H1 (cell line): ENCODE measurements around the gene DRAM2. TPM values are rescaled to one million over a fixed set of nuclear protein-coding genes. Genes with fewer than 3 reads are reported as not detected.

Experiments
- CTCF ChIA-PET: fragments of 300-600 bp; sonication (Branson Sonifier 250); formaldehyde crosslinking; loops from one replicate; lab custom pipeline; 2021; ENCODE audit not compliant: partially characterized antibody; lab: Charles Lee
- POLR2A ChIA-PET: fragments of 300-600 bp; sonication (Branson Sonifier 250); formaldehyde crosslinking; loops from one replicate; lab custom pipeline; 2021; ENCODE audit warnings: inconsistent platforms; ENCODE audit not compliant: partially characterized antibody; lab: Charles Lee
- DNase-seq, 2 experiments: peaks; one replicate each; pipeline versions ENCODE4 v3.0.0 to v3.0.0-alpha.2; 2010 to 2022; ENCODE audit warnings: low spot score in 2 of 2, low read depth in 1 of 2, mixed read lengths in 1 of 2
- FAIRE-seq: peaks from 2 replicates; lab custom pipeline; 2011; peaks lifted over from hg19 to GRCh38; lab: Jason Lieb, UNC
- H2AFZ ChIP-seq: 2 replicates; pipeline ENCODE4 v1.8.1; 2012; ENCODE audit warnings: low read length, inconsistent platforms
- H2AK5ac ChIP-seq: 2 replicates; pipeline ENCODE4 v1.6.1; 2013; ENCODE audit warnings: low read depth, low read length
- H2BK120ac ChIP-seq: replicated peaks from 2 replicates; pipeline ENCODE3; 2013; ENCODE audit warnings: low read depth, low read length, inconsistent platforms
- H2BK12ac ChIP-seq: 2 replicates; pipeline ENCODE4 v1.6.1; 2013; ENCODE audit warnings: low read depth, low read length
- H2BK15ac ChIP-seq: 2 replicates; pipeline ENCODE4 v1.6.1; 2013; ENCODE audit warnings: low read length
- H2BK20ac ChIP-seq: 2 replicates; pipeline ENCODE4 v1.6.1; 2013; ENCODE audit warnings: low read length
- H2BK5ac ChIP-seq: 2 replicates; pipeline ENCODE4 v1.6.1; 2013; ENCODE audit warnings: low read depth, low read length
- H3K14ac ChIP-seq: 2 replicates; pipeline ENCODE4 v1.6.1; 2013; ENCODE audit warnings: inconsistent platforms; ENCODE audit not compliant: insufficient read length
- H3K18ac ChIP-seq: 2 replicates; pipeline ENCODE4 v1.6.1; 2013; ENCODE audit warnings: low read length; ENCODE audit errors: extremely low read depth
- H3K23ac ChIP-seq: 2 replicates; pipeline ENCODE4 v1.6.1; 2013; ENCODE audit warnings: inconsistent platforms; ENCODE audit not compliant: insufficient read length
- H3K23me2 ChIP-seq: 2 replicates; pipeline ENCODE4 v1.6.1; 2013; ENCODE audit warnings: low read depth, low read length
- H3K27ac ChIP-seq: 2 replicates; pipeline ENCODE4 v1.6.1; 2011; ENCODE audit warnings: low read depth, low read length, inconsistent platforms
- H3K27me3 ChIP-seq, 4 experiments: replicated peaks in 1 of 4; 1 replicate in 1 of 4; 2 replicates in 3 of 4; pipeline versions ENCODE4 v1.6.1 to v1.8.1; 2011 to 2013; ENCODE audit warnings: low read length in 3 of 4, mild to moderate bottlenecking in 3 of 4, inconsistent platforms in 2 of 4, mixed read lengths in 2 of 4, moderate library complexity in 1 of 4; ENCODE audit not compliant: control insufficient read depth in 3 of 4, insufficient read depth in 3 of 4; ENCODE audit errors: extremely low read depth in 1 of 4
- H3K36me3 ChIP-seq, 4 experiments: 2 replicates each; pipeline versions ENCODE4 v1.6.1 to v1.8.1; 2011 to 2013; ENCODE audit warnings: mild to moderate bottlenecking in 4 of 4, low read length in 3 of 4, moderate library complexity in 2 of 4, control low read depth in 1 of 4, inconsistent platforms in 1 of 4; ENCODE audit not compliant: insufficient read depth in 4 of 4, control insufficient read depth in 2 of 4
- H3K4ac ChIP-seq: replicated peaks from 2 replicates; pipeline ENCODE3; 2013; ENCODE audit warnings: low read length, low read depth, mixed read lengths, inconsistent platforms; ENCODE audit not compliant: insufficient read length
- H3K4me1 ChIP-seq, 4 experiments: replicated peaks in 1 of 4; 1 replicate in 1 of 4; 2 replicates in 3 of 4; pipeline versions ENCODE4 v1.6.1 to v1.8.1; 2011 to 2013; ENCODE audit warnings: low read length in 3 of 4, inconsistent platforms in 2 of 4, mixed read lengths in 1 of 4; ENCODE audit not compliant: insufficient read depth in 4 of 4, control insufficient read depth in 3 of 4
- H3K4me2 ChIP-seq, 2 experiments: 2 replicates each; pipeline versions ENCODE4 v1.6.1 to v1.8.1; 2011 to 2013; ENCODE audit warnings: low read depth in 2 of 2, low read length in 2 of 2, control low read depth in 1 of 2, inconsistent platforms in 1 of 2, mild to moderate bottlenecking in 1 of 2; ENCODE audit not compliant: insufficient read depth in 1 of 2
- H3K4me3 ChIP-seq, 4 experiments: fragments of 200-600, 300-600 bp in 1 of 4; sonication (generic), shearing (Covaris generic), sonication (Bioruptor Twin) in 1 of 4; 2 replicates each; pipeline versions ENCODE4 v1.5.1 to v1.8.1; 2011 to 2016; ENCODE audit warnings: low read length in 4 of 4, low read depth in 3 of 4, control low read depth in 2 of 4, inconsistent platforms in 2 of 4, mild to moderate bottlenecking in 2 of 4, mixed read lengths in 1 of 4, moderate library complexity in 1 of 4; ENCODE audit not compliant: insufficient read depth in 2 of 4; ENCODE audit errors: extremely low read depth in 1 of 4
- H3K56ac ChIP-seq: replicated peaks from 2 replicates; pipeline ENCODE3; 2013; ENCODE audit warnings: low read depth, mild to moderate bottlenecking, mixed read lengths, low read length, inconsistent platforms; ENCODE audit not compliant: insufficient read length
- H3K79me1 ChIP-seq: 2 replicates; pipeline ENCODE4 v1.6.1; 2013; ENCODE audit warnings: low read depth, low read length, control low read depth
- H3K79me2 ChIP-seq, 2 experiments: 2 replicates each; pipeline versions ENCODE4 v1.6.1 to v1.8.1; 2012 to 2013; ENCODE audit warnings: low read length in 2 of 2, mild to moderate bottlenecking in 2 of 2, inconsistent platforms in 1 of 2; ENCODE audit not compliant: insufficient read depth in 2 of 2, control insufficient read depth in 1 of 2
- H3K9ac ChIP-seq, 4 experiments: replicated peaks in 1 of 4; 1 replicate in 1 of 4; 2 replicates in 3 of 4; pipeline versions ENCODE4 v1.6.1 to v1.8.1; 2011 to 2013; ENCODE audit warnings: low read depth in 3 of 4, low read length in 3 of 4, control low read depth in 2 of 4, mild to moderate bottlenecking in 2 of 4, moderate library complexity in 2 of 4, inconsistent platforms in 1 of 4; ENCODE audit errors: extremely low read depth in 1 of 4
- H3K9me3 ChIP-seq, 2 experiments: 2 replicates each; pipeline versions ENCODE4 v1.6.1 to v1.8.1; 2012 to 2013; ENCODE audit warnings: mild to moderate bottlenecking in 2 of 2, moderate library complexity in 2 of 2, control low read depth in 1 of 2, inconsistent platforms in 1 of 2, low read depth in 1 of 2, low read length in 1 of 2, mixed read lengths in 1 of 2; ENCODE audit not compliant: insufficient read depth in 2 of 2
- H4K20me1 ChIP-seq, 2 experiments: replicated peaks in 1 of 2; 2 replicates each; pipeline versions ENCODE3 to v1.8.1; 2011 to 2013; ENCODE audit warnings: inconsistent platforms in 2 of 2, low read length in 2 of 2, mild to moderate bottlenecking in 1 of 2; ENCODE audit not compliant: insufficient read depth in 2 of 2, control insufficient read depth in 1 of 2
- H4K5ac ChIP-seq: 2 replicates; pipeline ENCODE4 v1.6.1; 2013; ENCODE audit warnings: low read length, low read depth, mixed read lengths, inconsistent platforms; ENCODE audit not compliant: insufficient read length
- H4K8ac ChIP-seq: 2 replicates; pipeline ENCODE4 v1.8.0; 2013; ENCODE audit warnings: mild to moderate bottlenecking, moderate library complexity, low read length, inconsistent platforms; ENCODE audit not compliant: insufficient read depth; ENCODE audit errors: extremely low read depth
- H4K91ac ChIP-seq: replicated peaks from 2 replicates; pipeline ENCODE3; 2013; ENCODE audit warnings: low read length, mixed read lengths, inconsistent platforms; ENCODE audit not compliant: insufficient read length
- CEBPB ChIP-seq: IDR thresholded peaks from 2 replicates; pipeline ENCODE4 v1.6.1; 2012; ENCODE audit warnings: low read depth, low read length
- CREB1 ChIP-seq: IDR thresholded peaks from 2 replicates; pipeline ENCODE4 v1.6.1; 2012; ENCODE audit warnings: inconsistent platforms
- CTBP2 ChIP-seq: IDR thresholded peaks from 2 replicates; pipeline ENCODE4 v1.7.0; 2011; ENCODE audit warnings: borderline replicate concordance, mild to moderate bottlenecking, moderate library complexity, mixed read lengths, low read length; ENCODE audit not compliant: insufficient read depth, insufficient read length
- JUN ChIP-seq: IDR thresholded peaks from 2 replicates; pipeline ENCODE4 v1.6.1; 2011; ENCODE audit warnings: low read depth, mild to moderate bottlenecking, improper control_type of control experiment, low read length
- KDM1A ChIP-seq: fragments of 200-600, 300-600 bp; sonication (generic); IDR thresholded peaks from 2 replicates; pipeline ENCODE4 v1.7.1; 2016; ENCODE audit warnings: mild to moderate bottlenecking, low read length, borderline replicate concordance
- RAD21 ChIP-seq, 2 experiments: IDR thresholded peaks in 1 of 2; conservative IDR thresholded peaks in 1 of 2; 2 replicates each; pipeline ENCODE4 v1.6.1; 2011; ENCODE audit warnings: low read depth in 2 of 2, low read length in 2 of 2, improper control_type of control experiment in 1 of 2, inconsistent platforms in 1 of 2, mild to moderate bottlenecking in 1 of 2, moderate library complexity in 1 of 2
- RFX5 ChIP-seq: IDR thresholded peaks from 2 replicates; pipeline ENCODE4 v1.6.1; 2011; ENCODE audit warnings: low read depth, low read length, improper control_type of control experiment, borderline replicate concordance
- RXRA ChIP-seq: IDR thresholded peaks from 2 replicates; pipeline ENCODE4 v1.6.1; 2011; ENCODE audit warnings: low read depth, mild to moderate bottlenecking, low read length, moderate library complexity; ENCODE audit not compliant: insufficient read depth
- TAF1 ChIP-seq: IDR thresholded peaks from 2 replicates; pipeline ENCODE4 v1.6.1; 2011; ENCODE audit warnings: mild to moderate bottlenecking, low read depth, low read length
- YY1 ChIP-seq: IDR thresholded peaks from 2 replicates; pipeline ENCODE4 v1.6.1; 2011; ENCODE audit warnings: low read depth, mild to moderate bottlenecking, low read length
- WGBS, 2 experiments: shearing (Covaris generic) in 1 of 2; methylation state at CpG; one replicate each; pipeline versions ENCODE4 v1.1.6 to v1.1.7; 2013 to 2015; ENCODE audit warnings: low lambda C conversion rate in 2 of 2, mixed read lengths in 2 of 2, inconsistent platforms in 1 of 2, low coverage in 1 of 2, missing lambda C conversion rate in 1 of 2; ENCODE audit not compliant: insufficient replicate concordance in 2 of 2, insufficient coverage in 1 of 2, insufficient read length in 1 of 2; ENCODE audit errors: extremely low coverage in 1 of 2, missing lambda C conversion rate in 1 of 2; 5-methylcytosine and 5-hydroxymethylcytosine counted together
- polyA plus RNA-seq, 7 experiments: library from polyadenylated mRNA; depleted of rRNA in 3 of 7; stranded (reverse) in 5 of 7; unstranded in 2 of 7; fragments of >200 nt in 5 of 7; fragments of 200-250 nt in 2 of 7; gene quantifications; 1 replicate in 5 of 7; 2 replicates in 1 of 7; 4 replicates in 1 of 7; pipeline versions ENCODE4 v1.2.1 to v1.2.3, GENCODE V29; 2011 to 2013; ENCODE audit warnings: missing spikeins in 2 of 7, mixed read lengths in 2 of 7
- total RNA-seq: library from RNA; stranded (reverse); fragmentation: NEBNext Ultra II Directional; extraction: Animal tissue kit (Norgen Biotek cat#: 25700); gene quantifications from 2 replicates; pipeline ENCODE4 v1.2.1, GENCODE V29; 2021
- TF ChIP-seq, protein P1 (sequence below): IDR thresholded peaks from 2 replicates; pipeline ENCODE4 v1.6.1; 2012; ENCODE audit warnings: low read length, inconsistent platforms

DRAM2 gene
- total and polyA plus RNA-seq, 2 of the 8 experiments (the other 6 are each of a cell fraction or from before 2014, with no cell fraction given), result 35.2 to 68.2 TPM

DNA sequence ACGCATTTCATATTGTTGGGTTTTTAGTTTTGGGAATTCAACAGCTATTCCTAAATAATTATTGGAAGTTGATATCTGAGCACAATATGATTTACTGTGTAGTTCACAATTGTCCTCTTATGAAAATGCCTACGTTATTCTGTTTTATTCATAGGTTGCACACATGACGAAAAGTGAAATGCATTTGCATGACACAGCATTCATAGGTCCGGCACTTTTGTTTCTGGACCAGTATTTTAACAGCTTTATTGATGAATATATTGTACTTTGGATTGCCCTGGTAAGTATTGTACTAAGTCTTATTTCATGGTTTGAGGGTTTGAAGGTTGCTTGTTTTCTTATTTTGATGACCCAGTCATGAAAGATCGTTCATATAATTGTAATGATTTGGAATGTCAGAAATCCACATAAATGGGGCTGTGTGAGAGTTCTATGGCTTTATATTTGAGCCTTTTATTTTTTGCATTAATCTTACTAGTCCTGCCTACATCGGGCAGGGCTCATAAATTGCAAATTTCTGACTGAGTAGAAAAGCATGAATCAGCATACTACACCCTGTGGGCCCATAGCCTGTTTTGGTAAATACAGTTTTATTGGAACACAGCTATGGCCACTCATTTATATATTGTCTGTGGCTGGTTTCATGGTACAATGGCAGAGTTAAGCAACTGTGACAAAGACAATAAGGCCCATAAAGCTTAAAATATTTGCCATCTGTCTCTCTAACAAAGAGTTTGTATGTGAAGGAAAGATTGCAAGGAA, 43.6 kb upstream of the DRAM2 start:
- Histone ChIP-seq H3K9ac (no peak overlapping the region), H2BK12ac (no peak overlapping the region), H3K79me2 (no peaks in the 10 kb centered on the region), H4K8ac (no peak overlapping the region), H2AK5ac (no peak overlapping the region), H3K4me1 (no peaks in the 10 kb centered on the region), H3K4me3 (no peak overlapping the region), H3K23me2 (no peaks in the 10 kb centered on the region), H3K4ac (no peak overlapping the region), H3K18ac (no peak overlapping the region), H3K9me3 (no peaks in the 10 kb centered on the region), H4K20me1 (no peaks in the 10 kb centered on the region), H4K91ac (no peak overlapping the region), H3K56ac (no peak overlapping the region), H4K5ac (no peak overlapping the region), H3K79me1 (no peaks in the 10 kb centered on the region), H2AFZ (no peak overlapping the region), H3K4me2 (no peak overlapping the region), H2BK15ac (no peak overlapping the region), H3K23ac (no peak overlapping the region), H2BK120ac (no peak overlapping the region), H3K27me3 (no peaks in the 10 kb centered on the region), H3K27ac (no peak overlapping the region), H3K36me3 (peaks cover 0 to 23% (median 17%) of the 10 kb centered on the region in 4 experiments), H3K14ac (no peak overlapping the region), H2BK5ac (no peak overlapping the region), H2BK20ac (no peak overlapping the region)
- DNase-seq (no peak), FAIRE-seq (no peak)
- 85% methylated on average over 6 of the region's 6 CpGs; no CpG with 5 or more reads in 1 of the 2 experiments for WGBS, 2 experiments
- ChIA-PET CTCF (interaction anchor here (1.0 to 1.1 kb wide), 4 partner anchors 14 to 217 kb away, joined by 3 to 4 read pairs (median 3); no protein-coding TSS in a partner anchor), POLR2A (interaction anchor here (1.2 kb wide), 1 partner anchor 12 kb away, joined by 3 read pairs; no protein-coding TSS in a partner anchor)
- TF ChIP-seq RAD21 (IDR thresholded peaks at IDR 0.05 in 1 of 2, conservative IDR thresholded peaks at IDR 0.05 in 1 of 2; ENCODE audit: low read depth in 2 of 2, low read length in 2 of 2) (no peak), JUN (no peak), RFX5 (no peak), CREB1 (no peak), KDM1A (no peak), CEBPB (no peak), CTBP2 (no peak), TAF1 (no peak), YY1 (no peak), RXRA (no peak)
- TF ChIP-seq, protein P1, sequence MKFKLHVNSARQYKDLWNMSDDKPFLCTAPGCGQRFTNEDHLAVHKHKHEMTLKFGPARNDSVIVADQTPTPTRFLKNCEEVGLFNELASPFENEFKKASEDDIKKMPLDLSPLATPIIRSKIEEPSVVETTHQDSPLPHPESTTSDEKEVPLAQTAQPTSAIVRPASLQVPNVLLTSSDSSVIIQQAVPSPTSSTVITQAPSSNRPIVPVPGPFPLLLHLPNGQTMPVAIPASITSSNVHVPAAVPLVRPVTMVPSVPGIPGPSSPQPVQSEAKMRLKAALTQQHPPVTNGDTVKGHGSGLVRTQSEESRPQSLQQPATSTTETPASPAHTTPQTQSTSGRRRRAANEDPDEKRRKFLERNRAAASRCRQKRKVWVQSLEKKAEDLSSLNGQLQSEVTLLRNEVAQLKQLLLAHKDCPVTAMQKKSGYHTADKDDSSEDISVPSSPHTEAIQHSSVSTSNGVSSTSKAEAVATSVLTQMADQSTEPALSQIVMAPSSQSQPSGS, result no peak
